NCI-H2107 (cell line): ENCODE data around the gene FBN1.

Source experiments
- DNase-seq: peaks from one replicate; lab custom pipeline; 2025; lab: John Stamatoyannopoulos, UW

The FBN1 gene

GRCh38 chr15:48514103-48514816 is 131.2 kb downstream of the FBN1 start:
- no peak for DNase-seq

GRCh38 chr15:48510976-48511375 is 134.5 kb downstream of the FBN1 start:
- no peak for DNase-seq

- DNase-seq, result no peak
Observed at GRCh38 chr15:48507416-48508065, 138.0 kb downstream of the FBN1 start.

GRCh38 chr15:48505067-48505466 is 140.4 kb downstream of the FBN1 start:
- DNase-seq, result no peak

GRCh38 chr15:48501208-48501607 is 144.3 kb downstream of the FBN1 start:
- DNase-seq, result no peak

- no peak for DNase-seq
Observed at GRCh38 chr15:48500595-48500994, 144.9 kb downstream of the FBN1 start.

GRCh38 chr15:48499978-48500377 is 145.5 kb downstream of the FBN1 start:
- DNase-seq, result no peak

GRCh38 chr15:48498828-48499227 is 146.7 kb downstream of the FBN1 start:
- DNase-seq, result no peak

GRCh38 chr15:48494631-48495030 is 150.9 kb downstream of the FBN1 start:
- no peak for DNase-seq

- no peak for DNase-seq
Observed at GRCh38 chr15:48493763-48494225, 151.7 kb downstream of the FBN1 start.

- DNase-seq, result no peak
Observed at GRCh38 chr15:48493084-48493762, 152.3 kb downstream of the FBN1 start.

- no peak for DNase-seq
Observed at GRCh38 chr15:48486228-48486627, 159.3 kb downstream of the FBN1 start.

GRCh38 chr15:48481802-48482201 is 163.7 kb downstream of the FBN1 start:
- no peak for DNase-seq

- DNase-seq, result no peak
Observed at GRCh38 chr15:48479751-48480150, 165.8 kb downstream of the FBN1 start.

- DNase-seq, result no peak
Observed at GRCh38 chr15:48478581-48478980, 166.9 kb downstream of the FBN1 start.

GRCh38 chr15:48477795-48478360 is 167.6 kb downstream of the FBN1 start:
- no peak for DNase-seq

GRCh38 chr15:48475600-48476395 is 169.7 kb downstream of the FBN1 start:
- DNase-seq, result no peak

- DNase-seq, result no peak
Observed at GRCh38 chr15:48473667-48474066, 171.8 kb downstream of the FBN1 start.

- DNase-seq, result no peak
Observed at GRCh38 chr15:48472756-48473155, 172.8 kb downstream of the FBN1 start.

GRCh38 chr15:48471073-48471472 is 174.4 kb downstream of the FBN1 start:
- no peak for DNase-seq

- no peak for DNase-seq
Observed at GRCh38 chr15:48470096-48470495, 175.4 kb downstream of the FBN1 start.

GRCh38 chr15:48469681-48470080 is 175.8 kb downstream of the FBN1 start:
- no peak for DNase-seq
